Measurements from ENCODE around the gene CDS2.

CDS2 gene

DNA sequence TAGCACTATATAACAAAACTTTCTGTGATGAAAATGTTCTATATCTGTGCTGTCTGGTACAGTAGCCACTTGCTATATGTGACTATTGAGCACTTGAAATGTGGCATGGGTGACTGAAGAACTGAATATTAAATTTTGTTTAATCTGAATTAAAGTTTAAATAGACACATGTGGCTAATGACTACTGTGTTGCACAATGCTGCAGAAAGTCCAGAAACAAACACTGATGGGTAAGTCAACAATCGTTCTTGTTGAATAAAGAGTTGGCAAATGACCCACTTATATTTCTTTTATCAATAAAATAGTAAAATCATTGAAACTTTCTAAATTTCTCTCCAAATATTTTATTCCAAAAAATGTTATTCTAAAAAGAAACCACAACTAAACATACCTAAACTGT, 108.2 kb downstream of the CDS2 start:
- DNase-seq (ENCODE audit: extremely low read depth, insufficient read length) = no peak
- no peaks in the 10 kb centered on the region for H3K36me3 ChIP-seq (ENCODE audit: control insufficient read depth, insufficient read depth, low read length)
- no peak for TF ChIP-seq CTCF (IDR thresholded peaks at IDR 0.05; ENCODE audit: insufficient read depth, low read length, poor library complexity, severe bottlenecking)

More for the DNA sequence above, 108.2 kb downstream of the CDS2 start:
- H3K27me3 ChIP-seq (replicated peaks; ENCODE audit: control insufficient read depth, insufficient read depth, low read length) = no peaks in the 10 kb centered on the region
- H3K4me3 ChIP-seq (replicated peaks; ENCODE audit: low read depth, low read length) = no peak overlapping the region
